Fibroblast of lung (primary cell): ENCODE data around the gene PCDHGB5. TPM values are rescaled to one million over a fixed set of nuclear protein-coding genes. Genes with fewer than 3 reads are reported as not detected.

Source experiments
- DNase-seq, 2 donors: peaks; one replicate each; pipeline versions ENCODE4 v3.0.0 to v3.0.0-alpha.2; 2010; ENCODE audit warnings: low read depth in 2 of 2
- H2AFZ ChIP-seq: 2 replicates; pipeline ENCODE4 v1.5.1; 2012; ENCODE audit warnings: low read length, control low read depth, inconsistent platforms
- H3K27ac ChIP-seq: 2 replicates; pipeline ENCODE4 v1.5.1; 2011; ENCODE audit warnings: low read length, control low read depth; ENCODE audit not compliant: insufficient read depth
- H3K27me3 ChIP-seq: 2 replicates; pipeline ENCODE4 v1.5.1; 2011; ENCODE audit warnings: mild to moderate bottlenecking, low read length; ENCODE audit not compliant: control insufficient read depth, insufficient read depth
- H3K36me3 ChIP-seq: 2 replicates; pipeline ENCODE4 v1.5.1; 2011; ENCODE audit warnings: low read length; ENCODE audit not compliant: control insufficient read depth, insufficient read depth
- H3K4me1 ChIP-seq: 2 replicates; pipeline ENCODE4 v1.5.1; 2011; ENCODE audit warnings: low read length; ENCODE audit not compliant: control insufficient read depth, insufficient read depth; ENCODE audit errors: extremely low read depth
- H3K4me2 ChIP-seq: 2 replicates; pipeline ENCODE4 v1.5.1; 2011; ENCODE audit warnings: low read length, control low read depth; ENCODE audit not compliant: insufficient read depth; ENCODE audit errors: extremely low read depth
- H3K4me3 ChIP-seq, 4 experiments: fragments of 200-600 bp in 1 of 4; sonication (generic) in 1 of 4; replicated peaks in 1 of 4; 2 replicates each; pipeline ENCODE4 v1.5.1; 2011 to 2016; ENCODE audit warnings: low read length in 4 of 4, low read depth in 3 of 4, mild to moderate bottlenecking in 3 of 4, control low read depth in 2 of 4, inconsistent platforms in 1 of 4, mixed read lengths in 1 of 4; ENCODE audit not compliant: insufficient read depth in 1 of 4; ENCODE audit errors: control extremely low read depth in 1 of 4
- H3K79me2 ChIP-seq: 2 replicates; pipeline ENCODE4 v1.5.1; 2012; ENCODE audit warnings: mild to moderate bottlenecking, low read length, inconsistent platforms; ENCODE audit not compliant: control insufficient read depth, insufficient read depth
- H3K9ac ChIP-seq: 2 replicates; pipeline ENCODE4 v1.5.1; 2011; ENCODE audit warnings: mild to moderate bottlenecking, low read length, control low read depth; ENCODE audit not compliant: insufficient read depth
- H3K9me3 ChIP-seq: 2 replicates; pipeline ENCODE4 v1.5.1; 2012; ENCODE audit warnings: low read depth, low read length; ENCODE audit not compliant: control insufficient read depth, insufficient read depth
- H4K20me1 ChIP-seq: 2 replicates; pipeline ENCODE4 v1.5.1; 2011; ENCODE audit warnings: low read length; ENCODE audit not compliant: control insufficient read depth, insufficient read depth; ENCODE audit errors: extremely low read depth
- CTCF ChIP-seq, 2 donors: IDR thresholded peaks in 1 of 2; conservative IDR thresholded peaks in 1 of 2; 1 replicate in 1 of 2; 2 replicates in 1 of 2; pipeline ENCODE4 v1.5.1; 2011 to 2012; ENCODE audit warnings: low read length in 2 of 2, control low read depth in 1 of 2, inconsistent platforms in 1 of 2, low read depth in 1 of 2, mild to moderate bottlenecking in 1 of 2
- EZH2 ChIP-seq: IDR thresholded peaks from 2 replicates; pipeline ENCODE4 v1.5.1; 2012; ENCODE audit warnings: low read length, control low read depth, mild to moderate bottlenecking; ENCODE audit errors: missing control alignments
- polyA plus RNA-seq, 2 donors: library from polyadenylated mRNA; depleted of rRNA in 1 of 2; stranded (reverse) in 1 of 2; unstranded in 1 of 2; fragments of >200 nt; gene quantifications; 2 replicates each; pipeline ENCODE4 v1.2.1, GENCODE V29; 2011 to 2012; ENCODE audit warnings: missing spikeins in 1 of 2
- total RNA-seq: library from RNA; depleted of rRNA; stranded (reverse); fragments of >200 nt; gene quantifications from 2 replicates; pipeline ENCODE4 v1.2.1, GENCODE V29; 2014

PCDHGB5 gene
- total and polyA plus RNA-seq, 2 donors (not counting 1 experiment from before 2014, with no cell fraction given) = 19.6 to 21.5 TPM

GRCh38 chr5:141362719-141363118 is 35.0 kb upstream of the PCDHGB5 start:
- no peak overlapping the region for H3K27ac ChIP-seq
- H4K20me1 ChIP-seq = no peaks in the 10 kb centered on the region
- no peaks in the 10 kb centered on the region for H3K4me1 ChIP-seq
- peaks cover 32% of the 10 kb centered on the region for H3K27me3 ChIP-seq
- no peaks in the 10 kb centered on the region for H3K36me3 ChIP-seq
- no peak for DNase-seq
- no peak overlapping the region for H2AFZ ChIP-seq
- peaks cover 5% of the 10 kb centered on the region for H3K9me3 ChIP-seq
- H3K4me3 ChIP-seq = no peak overlapping the region
- H3K4me2 ChIP-seq = no peak overlapping the region
- H3K79me2 ChIP-seq = no peaks in the 10 kb centered on the region
- no peak overlapping the region for H3K9ac ChIP-seq
- TF ChIP-seq CTCF (conservative IDR thresholded peaks at IDR 0.05 in 1 of 2, IDR thresholded peaks at IDR 0.05 in 1 of 2; ENCODE audit: low read depth in 1 of 2, low read length in 2 of 2) (no peak), EZH2 (no peak)

- DNase-seq = peak; percentile 20 to 27
- Histone ChIP-seq H3K4me1 (no peaks in the 10 kb centered on the region), H3K9ac (no peak within 1 kb of the TSS), H3K27me3 (peaks cover 32% of the 10 kb centered on the region), H3K4me2 (peak within 1 kb of the TSS; percentile 64), H3K36me3 (no peaks in the 10 kb centered on the region), H3K79me2 (no peaks in the 10 kb centered on the region), H3K27ac (no peak within 1 kb of the TSS), H3K4me3 (peak within 1 kb of the TSS; percentile 10 to 33 (median 24)), H2AFZ (no peak within 1 kb of the TSS), H4K20me1 (no peaks in the 10 kb centered on the region), H3K9me3 (peaks cover 5% of the 10 kb centered on the region)
- TF ChIP-seq CTCF (conservative IDR thresholded peaks at IDR 0.05 in 1 of 2, IDR thresholded peaks at IDR 0.05 in 1 of 2; ENCODE audit: low read depth in 1 of 2, low read length in 2 of 2) (peak; percentile 7 to 17), EZH2 (peak; percentile 23)
These were observed 33.6 kb upstream of the PCDHGB5 start, which contains the start of gene PCDHGA5 for GRCh38 chr5:141363952-141364660. PCDHGA5 (plus strand) TSS chr5:141364162; CDS start chr5:141364331, 169 bp downstream.

- Histone ChIP-seq H3K4me2 (no peak overlapping the region), H2AFZ (no peak overlapping the region), H3K79me2 (no peaks in the 10 kb centered on the region), H3K9me3 (peaks cover 5% of the 10 kb centered on the region), H4K20me1 (no peaks in the 10 kb centered on the region), H3K4me1 (no peaks in the 10 kb centered on the region), H3K27me3 (peaks cover 32% of the 10 kb centered on the region), H3K27ac (no peak overlapping the region), H3K4me3 (no peak overlapping the region), H3K36me3 (no peaks in the 10 kb centered on the region), H3K9ac (no peak overlapping the region)
- DNase-seq = no peak
- no peak for TF ChIP-seq EZH2
- TF ChIP-seq CTCF (conservative IDR thresholded peaks at IDR 0.05 in 1 of 2, IDR thresholded peaks at IDR 0.05 in 1 of 2; ENCODE audit: low read depth in 1 of 2, low read length in 2 of 2) = no peak
These were observed 31.5 kb upstream of the PCDHGB5 start for GRCh38 chr5:141366016-141366896.
